Activated naive CD8-positive, alpha-beta T cell treated with anti-CD3 and anti-CD28 coated beads, Interleukin-2, amount 10 ng/mL, durations not matched to agents 7 days and 5 days (primary cell): ENCODE measurements around the gene CACNA1F. TPM values are rescaled to one million over a fixed set of nuclear protein-coding genes. Genes with fewer than 3 reads are reported as not detected.
"Not testable (repeated sequence)": the region's sequence is repeated elsewhere in the genome, so short reads cannot be mapped to it uniquely, and the experiment has no call there.

Experiments
- ATAC-seq: fragments of 150-1000 bp; cut with Tn5 transposase; one replicate; pipeline ENCODE4 v1.10.0; 2021; ENCODE audit warnings: low read depth, moderate library complexity
- POLR2A ChIA-PET: fragments of 350-600 bp; sonication (Branson Sonifier 250); formaldehyde crosslinking; loops from one replicate; lab custom pipeline; 2021; ENCODE audit warnings: antibody characterized with exemption; lab: Charles Lee
- DNase-seq: peaks from one replicate; pipeline ENCODE4 v3.0.0; 2021
- H3K27ac Mint-ChIP-seq: one replicate; pipeline ENCODE4 v1.8.0; 2022; ENCODE audit warnings: mild to moderate bottlenecking, mixed read lengths
- H3K27me3 Mint-ChIP-seq: one replicate; pipeline ENCODE4 v1.8.0; 2022; ENCODE audit warnings: mild to moderate bottlenecking, moderate library complexity, mixed read lengths
- H3K36me3 Mint-ChIP-seq: one replicate; pipeline ENCODE4 v1.8.0; 2021; ENCODE audit warnings: mild to moderate bottlenecking, mixed read lengths
- H3K4me1 Mint-ChIP-seq: one replicate; pipeline ENCODE4 v1.8.0; 2021; ENCODE audit warnings: mixed read lengths
- H3K4me3 Mint-ChIP-seq: one replicate; pipeline ENCODE4 v1.8.0; 2022; ENCODE audit warnings: mild to moderate bottlenecking, moderate library complexity, mixed read lengths
- H3K9me3 Mint-ChIP-seq: one replicate; pipeline ENCODE4 v1.8.0; 2021; ENCODE audit warnings: mixed read lengths
- total RNA-seq, 2 experiments: library from RNA; stranded (reverse); gene quantifications; one replicate each; pipeline ENCODE4 v1.2.3, GENCODE V29; 2021

The CACNA1F gene
- total RNA-seq, 2 experiments from 2014 or later = 1.7 to 2.2 TPM

GRCh38 chrX:49184294-49185281 lies 48.6 kb downstream of the CACNA1F start:
- no peaks in the 10 kb centered on the region for H3K27me3 Mint-ChIP-seq
- POLR2A ChIA-PET = interaction anchor here (1.4 to 1.6 kb wide), 2 partner anchors 13 to 18 kb away, joined by 4 to 6 read pairs; no protein-coding TSS in a partner anchor
- H3K27ac Mint-ChIP-seq = peak overlapping the region; percentile 88
- peak overlapping the region; percentile 93 for H3K4me3 Mint-ChIP-seq
- peak; percentile 34 for DNase-seq
- no peaks in the 10 kb centered on the region for H3K9me3 Mint-ChIP-seq
- ATAC-seq = peak; percentile 60
- H3K4me1 Mint-ChIP-seq = peaks cover 16% of the 10 kb centered on the region
- H3K36me3 Mint-ChIP-seq = peaks cover 12% of the 10 kb centered on the region

GRCh38 chrX:49183701-49184281 lies 49.3 kb downstream of the CACNA1F start:
- Mint-ChIP-seq H3K4me1 (peaks cover 14% of the 10 kb centered on the region), H3K27me3 (no peaks in the 10 kb centered on the region), H3K4me3 (peak overlapping the region; percentile 93), H3K9me3 (no peaks in the 10 kb centered on the region), H3K27ac (no peak overlapping the region), H3K36me3 (peaks cover 12% of the 10 kb centered on the region)
- ATAC-seq = no peak
- POLR2A ChIA-PET = interaction anchor here (1.6 kb wide), 1 partner anchor 17 kb away, joined by 6 read pairs; no protein-coding TSS in a partner anchor
- no peak for DNase-seq

GRCh38 chrX:49179358-49179757 lies 53.8 kb downstream of the CACNA1F start:
- no peaks in the 10 kb centered on the region for H3K27me3 Mint-ChIP-seq
- H3K4me3 Mint-ChIP-seq = no peak overlapping the region
- POLR2A ChIA-PET = interaction anchor here (1.1 kb wide), 1 partner anchor 13 kb away, joined by 3 read pairs; no protein-coding TSS in a partner anchor
- DNase-seq = no peak
- no peak for ATAC-seq
- peak overlapping the region; percentile 40 for H3K27ac Mint-ChIP-seq
- peaks cover 15% of the 10 kb centered on the region for H3K4me1 Mint-ChIP-seq
- peaks cover 26% of the 10 kb centered on the region for H3K36me3 Mint-ChIP-seq
- no peaks in the 10 kb centered on the region for H3K9me3 Mint-ChIP-seq

- POLR2A ChIA-PET = no interaction called here
Observed at GRCh38 chrX:49178537-49178936, 54.6 kb downstream of the CACNA1F start.

DNA sequence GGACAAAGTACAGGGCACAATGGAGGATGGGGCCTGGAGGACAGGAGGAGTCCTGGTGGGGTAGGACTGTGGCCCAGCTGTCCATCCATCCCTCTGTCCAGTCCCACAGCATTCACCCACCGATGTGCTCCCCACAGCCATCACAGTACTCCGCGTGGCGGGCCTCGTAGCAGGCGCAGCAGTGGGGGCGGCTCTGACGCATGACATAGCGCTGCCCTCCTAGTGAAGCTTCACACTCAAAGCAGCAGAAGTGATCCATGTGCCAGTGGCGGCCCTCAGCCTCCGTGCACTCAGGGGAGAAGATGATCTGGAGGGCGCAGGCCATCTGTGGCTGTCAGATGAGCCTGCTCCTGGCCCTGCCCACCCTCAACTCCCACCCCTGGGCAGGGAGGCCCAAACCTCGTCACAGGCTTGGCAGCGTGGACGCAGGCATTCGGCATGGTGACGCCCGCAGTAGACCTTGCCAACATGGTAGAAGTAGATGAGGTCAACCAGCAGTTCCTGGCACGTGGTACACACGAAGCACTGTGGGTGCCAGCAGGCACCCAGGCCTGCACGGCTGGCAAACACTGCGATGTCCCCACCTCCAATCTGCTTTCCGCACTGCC lies 55.2 kb downstream of the CACNA1F start:
- Mint-ChIP-seq H3K4me1 (peaks cover 12% of the 10 kb centered on the region), H3K4me3 (no peak overlapping the region), H3K9me3 (no peaks in the 10 kb centered on the region), H3K27ac (no peak overlapping the region), H3K36me3 (peaks cover 26% of the 10 kb centered on the region), H3K27me3 (no peaks in the 10 kb centered on the region)
- DNase-seq (peak; percentile 4), ATAC-seq (no peak)
- POLR2A ChIA-PET = no interaction called here

More at GRCh38 chrX:49178537-49178936, 54.6 kb downstream of the CACNA1F start:
- DNase-seq = no peak
- no peaks in the 10 kb centered on the region for H3K27me3 Mint-ChIP-seq
- H3K4me1 Mint-ChIP-seq = peaks cover 9% of the 10 kb centered on the region
- no peak overlapping the region for H3K27ac Mint-ChIP-seq
- H3K4me3 Mint-ChIP-seq = no peak overlapping the region
- peaks cover 26% of the 10 kb centered on the region for H3K36me3 Mint-ChIP-seq
- ATAC-seq = no peak
- no peaks in the 10 kb centered on the region for H3K9me3 Mint-ChIP-seq

DNA sequence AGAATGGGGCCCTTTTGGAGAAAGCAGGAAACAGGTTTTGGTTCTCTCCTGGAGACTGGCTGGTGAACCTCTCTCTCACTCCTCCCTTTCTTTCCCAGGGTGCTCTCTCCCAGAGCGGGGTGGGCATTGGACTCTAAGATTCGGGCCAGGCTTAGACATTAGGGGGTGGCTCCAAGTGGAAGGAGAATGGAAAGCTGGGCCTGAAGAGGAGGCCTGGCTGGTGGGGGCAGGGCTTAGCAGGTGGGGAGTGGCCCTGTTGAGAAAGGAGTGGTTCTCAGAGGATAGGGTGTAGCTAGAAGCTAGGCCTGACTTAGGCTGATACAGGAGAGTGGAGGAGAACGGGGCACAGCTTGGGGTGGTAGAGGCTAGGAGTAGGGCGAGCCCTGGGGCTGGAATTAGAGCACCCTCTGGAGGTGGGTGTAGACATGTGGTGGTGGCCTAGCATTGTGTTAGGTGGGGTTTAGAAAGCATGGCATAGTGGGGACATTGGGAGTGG lies 55.8 kb downstream of the CACNA1F start:
- H3K4me1 Mint-ChIP-seq = peaks cover 15% of the 10 kb centered on the region
- no peaks in the 10 kb centered on the region for H3K9me3 Mint-ChIP-seq
- no peak overlapping the region for H3K4me3 Mint-ChIP-seq
- H3K36me3 Mint-ChIP-seq = peaks cover 23% of the 10 kb centered on the region
- peak overlapping the region; percentile 64 for H3K27ac Mint-ChIP-seq
- DNase-seq (no peak), ATAC-seq (peak; percentile 50)
- H3K27me3 Mint-ChIP-seq = no peaks in the 10 kb centered on the region
- POLR2A ChIA-PET = no interaction called here

GRCh38 chrX:49176421-49177326 lies 56.5 kb downstream of the CACNA1F start:
- Mint-ChIP-seq H3K27ac (peak overlapping the region; percentile 54), H3K4me3 (no peak overlapping the region), H3K36me3 (peaks cover 20% of the 10 kb centered on the region), H3K4me1 (peaks cover 14% of the 10 kb centered on the region), H3K9me3 (no peaks in the 10 kb centered on the region), H3K27me3 (no peaks in the 10 kb centered on the region)
- DNase-seq (no peak), ATAC-seq (no peak)
- POLR2A ChIA-PET = no interaction called here

DNA sequence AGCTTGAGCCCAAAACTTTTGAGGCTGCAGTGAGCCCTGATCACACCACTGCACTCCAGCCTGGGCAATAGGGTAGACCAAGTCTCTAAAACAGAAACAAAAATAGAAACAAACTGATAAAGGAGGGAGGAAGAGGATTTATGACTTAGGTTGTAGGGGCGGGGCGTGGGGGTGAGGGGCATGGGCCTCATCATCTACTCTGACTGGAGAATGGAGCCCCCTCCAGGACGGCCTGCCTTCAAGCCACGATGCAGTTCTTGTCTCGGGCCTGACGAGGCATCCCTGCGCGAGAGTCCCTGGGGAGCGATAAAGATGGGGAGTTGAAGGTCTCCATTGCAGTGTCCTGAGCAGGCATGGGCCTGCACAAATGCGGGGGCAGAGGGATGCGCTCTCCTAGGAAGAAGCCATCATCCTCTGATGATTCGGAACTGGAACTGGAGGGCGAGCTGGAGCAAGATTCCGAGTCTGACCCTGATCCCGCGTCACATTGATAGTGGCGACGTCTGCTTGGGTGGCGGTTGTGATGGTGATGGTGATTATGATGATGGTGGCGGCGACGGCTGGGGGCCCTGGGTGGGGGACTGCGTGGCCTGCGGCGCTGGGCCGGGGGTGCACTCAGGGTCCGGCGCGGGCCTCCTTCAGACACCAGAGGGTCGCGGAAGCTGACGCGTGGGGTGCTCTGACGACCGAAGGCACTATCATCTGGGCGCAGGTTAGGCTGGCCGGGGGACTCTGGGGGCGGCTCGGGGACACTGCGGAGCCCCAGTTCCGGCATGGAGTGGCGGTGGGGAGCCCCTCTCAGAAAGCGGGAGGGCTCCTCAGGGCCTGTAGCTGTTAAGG lies 57.5 kb downstream of the CACNA1F start:
- no peak for ATAC-seq
- Mint-ChIP-seq H3K27me3 (no peaks in the 10 kb centered on the region), H3K9me3 (no peaks in the 10 kb centered on the region), H3K4me1 (peaks cover 14% of the 10 kb centered on the region), H3K4me3 (no peak overlapping the region), H3K36me3 (peaks cover 18% of the 10 kb centered on the region), H3K27ac (no peak overlapping the region)
- POLR2A ChIA-PET = no interaction called here
- no peak for DNase-seq

DNA sequence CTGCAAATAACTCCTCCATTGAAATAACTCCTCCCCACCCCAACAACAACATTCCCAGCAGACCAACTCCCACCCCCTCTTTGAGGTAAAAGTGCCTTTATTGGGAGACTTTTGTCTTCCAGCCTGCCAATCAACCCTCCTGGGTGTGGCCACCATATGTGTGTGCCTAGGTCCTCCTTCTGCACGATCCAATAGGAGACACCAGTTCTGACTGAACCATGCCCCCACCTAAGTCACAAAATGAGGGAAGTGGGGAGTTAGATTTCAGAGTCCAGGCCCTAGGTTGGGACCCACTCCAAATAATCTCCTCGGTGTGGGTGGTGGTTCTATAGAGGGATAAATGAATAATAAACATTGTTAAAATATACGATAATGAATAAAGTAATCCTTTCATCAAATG lies 58.4 kb downstream of the CACNA1F start:
- POLR2A ChIA-PET = no interaction called here
- Mint-ChIP-seq H3K36me3 (peaks cover 14% of the 10 kb centered on the region), H3K27me3 (no peaks in the 10 kb centered on the region), H3K4me1 (peaks cover 14% of the 10 kb centered on the region), H3K27ac (no peak overlapping the region), H3K4me3 (no peak overlapping the region), H3K9me3 (no peaks in the 10 kb centered on the region)
- ATAC-seq (no peak), DNase-seq (no peak)

DNA sequence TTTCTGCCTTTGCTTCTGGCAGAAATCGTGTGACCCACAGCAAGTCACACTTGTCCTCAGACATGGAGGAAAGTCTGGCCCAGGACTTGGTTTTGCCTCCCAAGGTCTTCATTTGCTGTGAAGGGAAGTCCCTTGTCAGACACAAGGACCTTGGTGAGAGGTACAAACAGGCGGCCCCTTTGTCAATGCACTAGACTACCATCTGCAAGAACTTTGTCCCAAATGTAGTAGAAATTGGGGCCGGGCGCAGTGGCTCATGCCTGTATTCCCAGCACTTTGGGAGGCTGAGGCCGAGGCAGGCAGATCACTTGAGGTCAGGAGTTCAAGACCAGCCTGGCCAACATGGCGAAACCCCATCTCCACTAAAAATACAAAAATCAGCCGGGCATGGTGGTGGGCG lies 59.6 kb downstream of the CACNA1F start:
- Mint-ChIP-seq H3K36me3 (peaks cover 14% of the 10 kb centered on the region), H3K4me1 (peaks cover 16% of the 10 kb centered on the region), H3K27ac (peak overlapping the region; percentile 82)
- DNase-seq, H3K27me3 Mint-ChIP-seq, ATAC-seq, POLR2A ChIA-PET, H3K4me3 Mint-ChIP-seq, H3K9me3 Mint-ChIP-seq: not testable (repeated sequence)

- peak; percentile 87 for ATAC-seq
- POLR2A ChIA-PET = interaction anchor here (0.8 to 2.1 kb wide), 4 partner anchors 8 to 274 kb away, joined by 3 to 7 read pairs (median 3); partner anchors contain the start of genes PQBP1 and TIMM17B
- no peaks in the 10 kb centered on the region for H3K9me3 Mint-ChIP-seq
- peaks cover 12% of the 10 kb centered on the region for H3K36me3 Mint-ChIP-seq
- H3K4me3 Mint-ChIP-seq = peak overlapping the region; percentile 84
- peak overlapping the region; percentile 83 for H3K27ac Mint-ChIP-seq
- H3K27me3 Mint-ChIP-seq = no peaks in the 10 kb centered on the region
- H3K4me1 Mint-ChIP-seq = peaks cover 20% of the 10 kb centered on the region
- peak; percentile 76 for DNase-seq
Observed at GRCh38 chrX:49172280-49172780, 60.8 kb downstream of the CACNA1F start.
